ENCODE data around the gene LANCL3.
A peak's percentile ranks its signal among the peaks of the same experiment; 100 is the strongest.

The LANCL3 gene

GRCh38 chrX:37653397-37654085, 82.1 kb downstream of the LANCL3 start:
- no peak overlapping the region for H3K4me3 ChIP-seq (ENCODE audit: low read depth, low read length)
- TF ChIP-seq CTCF (conservative IDR thresholded peaks at IDR 0.05; ENCODE audit: low read depth, low read length) = no peak
- no peak for DNase-seq (ENCODE audit: low read depth)

DNA sequence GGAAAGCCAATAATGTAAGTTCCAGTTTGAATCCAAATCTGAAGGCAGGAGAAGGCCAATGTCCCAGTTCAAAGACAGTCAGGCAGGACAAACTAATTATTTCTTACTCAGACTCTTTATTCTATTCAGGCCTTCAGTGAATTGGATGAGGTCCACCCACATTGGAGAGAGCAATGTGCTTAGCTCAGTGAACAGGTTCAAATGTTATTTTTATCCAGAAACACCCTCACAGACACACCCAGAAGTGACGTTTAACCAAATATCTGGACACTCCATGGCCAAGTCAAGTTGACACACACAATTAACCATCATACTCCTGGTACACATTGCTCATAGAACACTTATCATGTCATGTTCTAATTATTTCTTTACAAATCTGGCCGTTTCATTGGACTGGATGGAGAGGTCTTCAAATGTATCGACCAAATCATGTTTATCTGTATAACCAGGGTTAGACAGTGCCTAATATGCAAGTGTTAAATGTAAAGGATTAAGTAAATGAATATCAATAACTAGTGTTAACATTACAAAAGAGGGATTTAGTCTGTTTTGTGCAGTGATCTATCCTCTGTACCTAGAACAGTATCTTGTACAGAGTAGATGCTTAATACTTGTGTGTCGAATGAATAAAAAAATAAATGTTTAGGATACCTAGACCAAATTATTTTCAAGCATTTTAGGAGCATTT, 87.0 kb downstream of the LANCL3 start:
- TF ChIP-seq CTCF (conservative IDR thresholded peaks at IDR 0.05; ENCODE audit: low read depth, low read length) = no peak
- DNase-seq (ENCODE audit: low read depth) = no peak
- H3K4me3 ChIP-seq (ENCODE audit: low read depth, low read length) = no peak overlapping the region

DNA sequence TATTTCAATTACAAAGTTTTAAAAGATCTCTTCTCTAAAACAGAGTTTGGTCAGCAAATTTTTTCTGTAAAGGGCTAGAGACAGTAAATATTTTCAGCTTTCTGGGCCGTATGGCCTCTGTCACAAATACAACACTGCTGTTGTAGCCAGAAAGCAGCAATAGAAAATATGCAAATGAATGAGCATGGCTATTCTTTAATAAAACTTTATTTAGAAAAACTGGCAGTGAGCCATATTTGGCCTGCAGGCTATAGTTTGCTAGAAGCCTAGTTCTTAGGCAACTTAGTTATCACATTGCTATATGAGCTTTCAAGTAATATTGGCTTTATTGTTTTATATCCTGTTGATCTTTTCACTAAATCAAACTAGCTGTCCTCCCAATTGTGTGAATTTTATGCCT, 87.6 kb downstream of the LANCL3 start:
- H3K4me3 ChIP-seq (ENCODE audit: low read depth, low read length) = no peak overlapping the region
- TF ChIP-seq CTCF (conservative IDR thresholded peaks at IDR 0.05; ENCODE audit: low read depth, low read length) = no peak
- no peak for DNase-seq (ENCODE audit: low read depth)

DNA sequence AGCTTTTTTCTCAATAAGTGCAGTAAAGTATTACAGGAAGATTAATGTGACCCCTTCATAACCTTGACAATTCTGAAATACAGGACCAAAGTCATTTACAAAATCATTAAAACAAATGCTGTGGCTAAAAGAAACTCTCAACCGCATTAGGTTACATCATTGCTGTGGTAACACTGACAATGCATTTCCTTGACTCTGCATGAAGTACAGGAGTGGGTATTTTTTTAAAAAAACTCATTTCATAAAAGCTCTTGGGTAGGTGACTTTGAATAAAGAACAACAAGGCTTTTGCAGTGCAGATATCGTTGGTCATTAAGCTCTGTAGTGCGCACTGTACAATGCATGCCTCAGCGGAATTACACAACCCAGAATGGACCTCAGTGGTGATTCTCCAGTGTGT, 90.7 kb downstream of the LANCL3 start:
- TF ChIP-seq CTCF (conservative IDR thresholded peaks at IDR 0.05; ENCODE audit: low read depth, low read length) = no peak
- no peak for DNase-seq (ENCODE audit: low read depth)

GRCh38 chrX:37666516-37666915, 95.1 kb downstream of the LANCL3 start:
- DNase-seq (ENCODE audit: low read depth) = peak; percentile 11
- TF ChIP-seq CTCF (conservative IDR thresholded peaks at IDR 0.05; ENCODE audit: low read depth, low read length) = no peak

More for the DNA sequence above, 90.7 kb downstream of the LANCL3 start:
- H3K4me3 ChIP-seq (ENCODE audit: low read depth, low read length) = no peak overlapping the region

DNA sequence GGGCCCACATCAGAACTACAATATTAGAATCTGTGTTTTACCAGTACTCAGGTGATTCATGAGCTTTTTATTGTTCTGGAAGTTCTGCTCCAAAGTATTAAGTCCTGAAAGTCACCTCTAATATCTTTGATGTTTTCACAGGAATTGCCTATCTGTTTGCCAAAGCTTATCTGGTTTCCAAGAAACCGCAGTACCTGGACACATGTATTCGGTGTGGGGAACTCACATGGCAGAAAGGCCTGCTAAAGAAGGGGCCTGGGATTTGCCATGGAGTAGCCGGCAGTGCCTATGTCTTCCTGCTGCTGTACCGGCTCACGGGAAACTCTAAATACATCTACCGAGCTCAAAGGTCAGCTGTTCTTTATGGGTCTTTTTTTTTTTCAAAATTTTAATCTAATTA, 95.7 kb downstream of the LANCL3 start:
- no peak for TF ChIP-seq CTCF (conservative IDR thresholded peaks at IDR 0.05; ENCODE audit: low read depth, low read length)
- H3K4me3 ChIP-seq (ENCODE audit: low read depth, low read length) = no peak overlapping the region
- no peak for DNase-seq (ENCODE audit: low read depth)

More at GRCh38 chrX:37666516-37666915, 95.1 kb downstream of the LANCL3 start:
- H3K4me3 ChIP-seq (ENCODE audit: low read depth, low read length) = no peak overlapping the region

GRCh38 chrX:37672563-37672962, 101.1 kb downstream of the LANCL3 start:
- TF ChIP-seq CTCF (conservative IDR thresholded peaks at IDR 0.05; ENCODE audit: low read depth, low read length) = no peak
- DNase-seq (ENCODE audit: low read depth) = no peak
- H3K4me3 ChIP-seq (ENCODE audit: low read depth, low read length) = no peak overlapping the region

All from choroid plexus epithelial cell (primary cell).